A673 (cell line): ENCODE data around the gene SLC18A2. TPM values are rescaled to one million over a fixed set of nuclear protein-coding genes. Genes with fewer than 3 reads are reported as not detected.
"Not testable (repeated sequence)": the region's sequence is repeated elsewhere in the genome, so short reads cannot be mapped to it uniquely, and the experiment has no call there.

ENCODE experiments used
- BruUV-seq: library from RNA; stranded (reverse); fragments of 400-500 nt; replicated peaks from 2 replicates; lab custom pipeline; 2021; lab: Mats Ljungman, UMichigan
- CTCF ChIA-PET: fragments of 300-600 bp; sonication (Branson Sonifier 250); formaldehyde crosslinking; loops from one replicate; lab custom pipeline; 2022; ENCODE audit warnings: antibody characterized with exemption; lab: Charles Lee
- POLR2A ChIA-PET: fragments of 300-600 bp; sonication (Branson Sonifier 250); formaldehyde crosslinking; loops from one replicate; lab custom pipeline; 2022; ENCODE audit warnings: antibody characterized with exemption; ENCODE audit not compliant: low non-redundant PET; lab: Charles Lee
- DNase-seq: peaks from one replicate; pipeline ENCODE4 v3.0.0-alpha.2; 2015; ENCODE audit warnings: low spot score
- H3K27ac ChIP-seq: fragments of 200-600 bp; sonication (generic); 2 replicates; pipeline ENCODE4 v1.5.1; 2016; ENCODE audit warnings: mixed run types, low read depth, mild to moderate bottlenecking, mixed read lengths, antibody characterized with exemption, low read length; ENCODE audit not compliant: poor library complexity, severe bottlenecking
- H3K27me3 ChIP-seq: fragments of 200-600 bp; sonication (generic); replicated peaks from 2 replicates; pipeline ENCODE4 v1.6.1; 2017; ENCODE audit warnings: mixed run types, low read depth, mild to moderate bottlenecking, mixed read lengths, antibody characterized with exemption, low read length; ENCODE audit not compliant: insufficient read depth, poor library complexity
- H3K36me3 ChIP-seq: fragments of 200-600 bp; sonication (generic); 2 replicates; pipeline ENCODE4 v1.6.1; 2016; ENCODE audit warnings: mixed run types, mild to moderate bottlenecking, mixed read lengths, antibody characterized with exemption, low read length; ENCODE audit not compliant: insufficient read depth, poor library complexity, severe bottlenecking
- H3K4me1 ChIP-seq: fragments of 200-600 bp; sonication (generic); 2 replicates; pipeline ENCODE4 v1.6.1; 2017; ENCODE audit warnings: mixed run types, mild to moderate bottlenecking, mixed read lengths, antibody characterized with exemption, low read length; ENCODE audit not compliant: insufficient read depth, poor library complexity, severe bottlenecking
- H3K4me3 ChIP-seq: fragments of 200-600 bp; sonication (generic); 2 replicates; pipeline ENCODE4 v1.5.1; 2016; ENCODE audit warnings: low read depth, mixed run types, mild to moderate bottlenecking, mixed read lengths, low read length; ENCODE audit not compliant: poor library complexity, severe bottlenecking
- H3K9me3 ChIP-seq: fragments of 200-600 bp; sonication (generic); 2 replicates; pipeline ENCODE4 v1.6.1; 2016; ENCODE audit warnings: mixed run types, low read depth, mild to moderate bottlenecking, mixed read lengths, antibody characterized with exemption, low read length; ENCODE audit not compliant: poor library complexity, severe bottlenecking
- EZH2 ChIP-seq: fragments of 200-600 bp; sonication (generic); IDR thresholded peaks from 2 replicates; pipeline ENCODE4 v1.6.1; 2017; ENCODE audit warnings: borderline replicate concordance, low read depth, mild to moderate bottlenecking, mixed read lengths, antibody characterized with exemption, low read length; ENCODE audit not compliant: poor library complexity, severe bottlenecking
- intact Hi-C: fragments of 100-400 bp; cut with micrococcal nuclease; formaldehyde crosslinking; loops from one replicate; pipeline ENCODE4 v1.10.0; 2022; ENCODE audit not compliant: unreplicated experiment
- total RNA-seq: library from RNA; stranded (reverse); gene quantifications from 2 replicates; pipeline ENCODE4 v1.2.3, GENCODE V29; 2021
- TF ChIP-seq, protein P1 (sequence below): fragments of 300-800, 200-600 bp; sonication (generic); conservative IDR thresholded peaks from 2 replicates; pipeline ENCODE4 v1.5.1; 2017; ENCODE audit warnings: low read depth, mild to moderate bottlenecking, antibody characterized with exemption, low read length, moderate library complexity, mixed read lengths

Gene SLC18A2
- total RNA-seq, 1 experiment from 2014 or later = 0.06 TPM

DNA sequence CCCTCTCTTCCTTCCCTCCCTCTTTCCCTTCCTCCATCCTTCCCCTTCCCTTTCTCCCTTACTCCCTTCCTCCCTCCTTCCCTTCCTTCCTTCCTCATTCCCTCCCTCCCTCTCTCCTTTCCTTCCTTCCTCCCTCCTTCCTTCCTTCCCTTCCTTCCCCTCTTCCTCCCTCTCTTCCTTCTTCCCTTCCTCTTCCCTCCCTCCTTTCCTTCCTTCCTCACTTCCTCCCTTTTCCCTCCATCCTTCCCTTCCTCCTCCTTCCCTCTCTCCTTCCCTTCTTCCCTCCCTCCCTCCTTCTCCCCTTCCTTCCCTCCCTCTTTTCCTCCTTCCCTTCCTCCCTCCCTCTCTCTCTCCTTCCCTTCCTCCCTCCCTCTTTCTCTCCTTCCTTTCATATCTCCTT is 12.7 kb upstream of the SLC18A2 start:
- Histone ChIP-seq H3K4me3 (no peak overlapping the region), H3K27ac (no peak overlapping the region), H3K9me3 (no peaks in the 10 kb centered on the region), H3K4me1 (no peaks in the 10 kb centered on the region), H3K36me3 (no peaks in the 10 kb centered on the region), H3K27me3 (peaks cover 53% of the 10 kb centered on the region)
- no peak for DNase-seq
- ChIA-PET POLR2A (no interaction called here), CTCF (no interaction called here)
- intact Hi-C loops = no loop called here
- BruUV-seq = no TSS peak
- TF ChIP-seq, protein P1, sequence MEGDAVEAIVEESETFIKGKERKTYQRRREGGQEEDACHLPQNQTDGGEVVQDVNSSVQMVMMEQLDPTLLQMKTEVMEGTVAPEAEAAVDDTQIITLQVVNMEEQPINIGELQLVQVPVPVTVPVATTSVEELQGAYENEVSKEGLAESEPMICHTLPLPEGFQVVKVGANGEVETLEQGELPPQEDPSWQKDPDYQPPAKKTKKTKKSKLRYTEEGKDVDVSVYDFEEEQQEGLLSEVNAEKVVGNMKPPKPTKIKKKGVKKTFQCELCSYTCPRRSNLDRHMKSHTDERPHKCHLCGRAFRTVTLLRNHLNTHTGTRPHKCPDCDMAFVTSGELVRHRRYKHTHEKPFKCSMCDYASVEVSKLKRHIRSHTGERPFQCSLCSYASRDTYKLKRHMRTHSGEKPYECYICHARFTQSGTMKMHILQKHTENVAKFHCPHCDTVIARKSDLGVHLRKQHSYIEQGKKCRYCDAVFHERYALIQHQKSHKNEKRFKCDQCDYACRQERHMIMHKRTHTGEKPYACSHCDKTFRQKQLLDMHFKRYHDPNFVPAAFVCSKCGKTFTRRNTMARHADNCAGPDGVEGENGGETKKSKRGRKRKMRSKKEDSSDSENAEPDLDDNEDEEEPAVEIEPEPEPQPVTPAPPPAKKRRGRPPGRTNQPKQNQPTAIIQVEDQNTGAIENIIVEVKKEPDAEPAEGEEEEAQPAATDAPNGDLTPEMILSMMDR = no peak
- TF ChIP-seq EZH2 = no peak

DNA sequence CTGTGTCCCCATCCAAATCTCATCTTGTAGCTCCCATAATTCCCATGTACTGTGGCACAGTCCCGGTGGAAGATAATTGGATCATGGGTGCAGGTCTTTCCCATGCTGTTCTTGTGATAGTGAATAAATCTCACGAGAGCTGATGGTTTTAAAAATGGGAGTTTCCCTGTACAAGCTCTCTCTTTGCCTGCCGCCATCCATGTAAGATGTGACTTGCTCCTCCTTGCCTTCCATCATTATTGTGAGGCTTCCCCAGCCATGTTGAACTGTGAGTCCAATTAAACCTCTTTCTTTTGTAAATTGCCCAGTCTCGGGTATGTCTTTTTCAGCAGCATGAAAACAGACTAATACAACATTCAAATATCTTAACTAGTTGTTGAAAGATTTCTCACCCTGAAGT is 10.8 kb upstream of the SLC18A2 start:
- H3K4me1 ChIP-seq, intact Hi-C loops, H3K4me3 ChIP-seq, H3K36me3 ChIP-seq, DNase-seq, POLR2A ChIA-PET, H3K27ac ChIP-seq, CTCF ChIA-PET, BruUV-seq, H3K9me3 ChIP-seq: not testable (repeated sequence)
- peaks cover 72% of the 10 kb centered on the region for H3K27me3 ChIP-seq

DNA sequence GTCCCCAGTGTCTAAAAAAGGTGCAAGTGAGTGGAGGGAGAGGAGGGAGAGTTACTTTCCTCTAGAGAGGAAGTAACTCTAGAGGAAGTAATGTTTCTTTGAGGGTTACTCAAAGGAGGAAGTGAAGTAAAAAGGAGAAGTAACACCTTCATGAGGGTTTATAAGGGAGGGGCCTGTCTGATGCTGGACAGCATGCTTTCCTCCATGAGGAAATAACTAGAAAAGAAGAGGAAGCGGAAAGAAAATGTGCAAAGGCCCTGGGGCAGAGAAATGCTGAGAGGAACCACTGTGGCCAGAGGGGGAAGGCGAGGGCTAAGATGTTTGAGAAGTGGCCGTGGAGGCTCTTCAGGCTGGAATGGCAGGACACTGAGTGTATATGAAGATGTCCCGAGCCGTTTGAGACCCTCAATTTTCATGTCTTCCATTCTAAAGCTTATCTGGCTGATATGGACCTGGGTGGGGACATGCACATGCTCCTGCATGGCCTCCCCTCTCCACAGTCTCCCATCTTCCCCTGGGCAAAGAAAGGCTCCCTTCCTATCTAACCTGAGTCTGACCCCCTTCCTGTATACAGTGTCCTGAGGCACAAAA is 3.4 kb upstream of the SLC18A2 start:
- DNase-seq = no peak
- intact Hi-C loops = no loop called here
- no TSS peak for BruUV-seq
- no peaks in the 10 kb centered on the region for H3K4me1 ChIP-seq
- H3K9me3 ChIP-seq = no peaks in the 10 kb centered on the region
- no peak overlapping the region for H3K27ac ChIP-seq
- no peak overlapping the region for H3K4me3 ChIP-seq
- H3K36me3 ChIP-seq = no peaks in the 10 kb centered on the region
- TF ChIP-seq EZH2 = no peak
- TF ChIP-seq, protein P1 = no peak
- peaks cover 95% of the 10 kb centered on the region for H3K27me3 ChIP-seq
- POLR2A ChIA-PET = no interaction called here
- CTCF ChIA-PET = no interaction called here

DNA sequence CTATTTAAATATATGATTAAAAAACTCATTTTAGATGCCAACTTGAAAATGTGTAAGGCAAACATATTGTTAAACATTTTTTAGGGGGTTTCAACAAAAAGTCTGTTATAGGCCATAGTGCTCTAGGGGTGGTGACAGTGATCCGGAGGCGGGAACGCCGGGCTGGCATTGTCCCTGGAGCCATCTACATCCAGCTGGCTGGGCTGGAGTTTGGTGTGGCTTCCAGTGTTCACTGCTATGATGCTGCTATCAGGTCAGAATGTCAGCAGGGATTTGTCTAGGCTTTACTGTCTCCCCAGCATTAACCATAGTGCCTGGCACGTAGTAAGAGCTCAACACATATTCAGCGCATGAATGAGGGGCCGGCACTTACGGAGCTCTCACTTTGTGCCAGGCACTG is 1.9 kb upstream of the SLC18A2 start:
- ChIA-PET POLR2A (no interaction called here), CTCF (interaction anchor here (0.7 kb wide), 1 partner anchor 23 kb away, joined by 3 read pairs; no protein-coding TSS in a partner anchor)
- no TSS peak for BruUV-seq
- Histone ChIP-seq H3K9me3 (no peaks in the 10 kb centered on the region), H3K27ac (no peak overlapping the region), H3K27me3 (peaks cover 95% of the 10 kb centered on the region), H3K4me3 (no peak overlapping the region), H3K36me3 (no peaks in the 10 kb centered on the region), H3K4me1 (no peaks in the 10 kb centered on the region)
- no peak for DNase-seq
- TF ChIP-seq EZH2 = no peak
- TF ChIP-seq, protein P1 = no peak
- intact Hi-C loops = no loop called here
